ENCODE measurements around the gene IFT43. TPM values are rescaled to one million over a fixed set of nuclear protein-coding genes. Genes with fewer than 3 reads are reported as not detected.

IFT43 gene
- total RNA-seq, 1 experiment from 2014 or later, result 18.6 TPM

DNA sequence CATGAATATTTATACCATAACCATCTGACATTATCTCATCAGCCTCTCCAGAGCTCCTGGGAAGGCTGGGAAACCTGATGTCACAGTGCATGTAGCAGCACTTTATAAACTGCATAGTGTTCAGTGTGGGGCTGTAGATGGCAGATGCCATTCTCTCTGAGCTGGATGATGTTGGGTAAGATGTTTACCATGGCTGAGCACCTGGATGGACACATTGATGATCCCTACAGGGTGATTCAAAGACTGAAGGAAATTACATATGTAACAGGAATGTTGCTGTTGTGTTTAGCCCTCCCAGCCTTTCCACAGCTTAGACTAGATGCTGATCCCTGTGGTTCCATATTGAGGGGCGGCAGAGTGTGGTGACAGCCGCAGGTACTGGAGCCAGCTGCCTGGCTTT, 37.4 kb downstream of the IFT43 start:
- no peaks in the 10 kb centered on the region for H3K23me2 ChIP-seq (ENCODE audit: insufficient read length, low read depth, low read length, poor library complexity, severe bottlenecking)

More for the DNA sequence above, 37.4 kb downstream of the IFT43 start:
- Histone ChIP-seq H2BK20ac (ENCODE audit: low read depth, low read length, poor library complexity, severe bottlenecking) (no peak overlapping the region), H2BK5ac (ENCODE audit: insufficient read length, low read length) (no peak overlapping the region), H2AK5ac (ENCODE audit: insufficient read length, low read length) (no peak overlapping the region), H3K79me1 (ENCODE audit: insufficient read depth, low read depth, low read length, poor library complexity, severe bottlenecking) (no peaks in the 10 kb centered on the region), H2BK15ac (ENCODE audit: low read depth, low read length) (no peak overlapping the region), H4K20me1 (ENCODE audit: control insufficient read depth, insufficient read depth, insufficient read length) (no peaks in the 10 kb centered on the region), H2BK12ac (ENCODE audit: insufficient read length, low read depth, low read length) (no peak overlapping the region), H2BK120ac (ENCODE audit: low read depth, low read length, poor library complexity, severe bottlenecking) (no peak overlapping the region), H2AFZ (ENCODE audit: low read length) (no peak overlapping the region), H3K4me1 (ENCODE audit: insufficient read depth, low read length) (no peaks in the 10 kb centered on the region; the same call in 1 of the 2 replicates), H3K56ac (ENCODE audit: insufficient read length, low read depth, low read length) (no peak overlapping the region), H3K18ac (ENCODE audit: insufficient read length, low read depth, low read length) (no peak overlapping the region), H4K8ac (replicated peaks; ENCODE audit: insufficient read length, low read depth, low read length) (no peak overlapping the region), H3K23ac (ENCODE audit: insufficient read length, low read depth, low read length) (no peak overlapping the region), H4K91ac (ENCODE audit: insufficient read length, low read depth, low read length) (no peak overlapping the region), H3K4me2 (ENCODE audit: insufficient read depth, insufficient read length, low read length) (no peak overlapping the region), H3K9ac (ENCODE audit: extremely low read depth, insufficient read length, low read length) (no peak overlapping the region), H3K27ac (ENCODE audit: insufficient read length, low read depth, low read length) (no peak overlapping the region), H3K4ac (ENCODE audit: low read depth, low read length) (no peak overlapping the region), H3K9me3 (ENCODE audit: control insufficient read depth, low read depth, low read length) (no peaks in the 10 kb centered on the region), H3T11ph (ENCODE audit: low read length) (no peak overlapping the region), H3K14ac (ENCODE audit: insufficient read depth, low read length) (no peak overlapping the region), H3K79me2 (ENCODE audit: insufficient read depth, low read length) (no peaks in the 10 kb centered on the region), H3K27me3 (ENCODE audit: insufficient read depth, low read length) (no peaks in the 10 kb centered on the region), H4K5ac (ENCODE audit: insufficient read length, low read depth, low read length) (no peak overlapping the region)
- peaks cover 9 to 35% (median 17%) of the 10 kb centered on the region in 3 experiments for H3K36me3 Mint-ChIP-seq (ENCODE audit: insufficient read depth in 1 of 3, low read depth in 3 of 3)
- H3K27ac Mint-ChIP-seq, result no peak overlapping the region
- no peak for DNase-seq
- H3K4me3 Mint-ChIP-seq, result no peak overlapping the region
- H3K9me3 Mint-ChIP-seq, result peaks cover 2 to 5% of the 10 kb centered on the region in 2 experiments; a peak in 3 of 5 replicates
- no CpG with 5 or more reads among the region's 2 CpGs for WGBS (ENCODE audit: extremely low coverage, insufficient read length, low lambda C conversion rate)
- H3K4me1 Mint-ChIP-seq, result peaks cover 15% of the 10 kb centered on the region in 2 experiments
- TF ChIP-seq CTCF (conservative IDR thresholded peaks at IDR 0.05), result no peak
- H3K27me3 Mint-ChIP-seq (ENCODE audit: low read depth), result no peaks in the 10 kb centered on the region
